ELF-1 (cell line): ENCODE data around the gene GOLGA8T.
"Not testable (repeated sequence)": the region's sequence is repeated elsewhere in the genome, so short reads cannot be mapped to it uniquely, and the experiment has no call there.

ENCODE experiments used
- DNase-seq: peaks from one replicate; pipeline ENCODE4 v3.0.0-alpha.2; 2016; ENCODE audit warnings: low read depth, low spot score

The GOLGA8T gene

GRCh38 chr15:30191143-30191542 is 56.3 kb downstream of the GOLGA8T start:
- not testable (repeated sequence) for DNase-seq

GRCh38 chr15:30191639-30192038 is 56.8 kb downstream of the GOLGA8T start:
- not testable (repeated sequence) for DNase-seq

GRCh38 chr15:30192119-30192745 is 57.4 kb downstream of the GOLGA8T start:
- DNase-seq: not testable (repeated sequence)

GRCh38 chr15:30192892-30193291 is 58.0 kb downstream of the GOLGA8T start:
- DNase-seq: not testable (repeated sequence)
